H9 (cell line): Measurements from ENCODE around the gene APOA4. TPM values are rescaled to one million over a fixed set of nuclear protein-coding genes. Genes with fewer than 3 reads are reported as not detected.

Source experiments
- DNase-seq: peaks from one replicate; pipeline ENCODE4 v3.0.0-alpha.2; 2017
- H2AFZ ChIP-seq: one replicate; pipeline ENCODE4 v1.6.1; 2013; ENCODE audit warnings: mild to moderate bottlenecking, low read length, control low read depth, moderate library complexity
- H2AK5ac ChIP-seq: 2 replicates; pipeline ENCODE4 v1.6.1; 2013; ENCODE audit warnings: low read length, control low read depth, mixed read lengths; ENCODE audit not compliant: insufficient read length
- H2BK120ac ChIP-seq: one replicate; pipeline ENCODE4 v1.6.1; 2013; ENCODE audit warnings: low read depth, mild to moderate bottlenecking, low read length, control low read depth, inconsistent platforms; ENCODE audit not compliant: poor library complexity, severe bottlenecking
- H2BK12ac ChIP-seq: 2 replicates; pipeline ENCODE4 v1.6.1; 2013; ENCODE audit warnings: low read length, control low read depth, mixed read lengths, low read depth; ENCODE audit not compliant: insufficient read length
- H2BK15ac ChIP-seq: 2 replicates; pipeline ENCODE4 v1.6.1; 2013; ENCODE audit warnings: low read depth, low read length, control low read depth
- H2BK20ac ChIP-seq: one replicate; pipeline ENCODE4 v1.6.1; 2013; ENCODE audit warnings: low read depth, mild to moderate bottlenecking, low read length, control low read depth, inconsistent platforms; ENCODE audit not compliant: poor library complexity, severe bottlenecking
- H2BK5ac ChIP-seq: 2 replicates; pipeline ENCODE4 v1.6.1; 2013; ENCODE audit warnings: low read length, control low read depth, mixed read lengths; ENCODE audit not compliant: insufficient read length
- H3K14ac ChIP-seq: 2 replicates; pipeline ENCODE4 v1.6.1; 2013; ENCODE audit warnings: low read length, control low read depth; ENCODE audit not compliant: insufficient read depth
- H3K18ac ChIP-seq: 2 replicates; pipeline ENCODE4 v1.6.1; 2013; ENCODE audit warnings: low read depth, mild to moderate bottlenecking, mixed read lengths, low read length, control low read depth; ENCODE audit not compliant: insufficient read length
- H3K23ac ChIP-seq: 2 replicates; pipeline ENCODE4 v1.6.1; 2013; ENCODE audit warnings: low read length, control low read depth, mixed read lengths, low read depth; ENCODE audit not compliant: insufficient read length
- H3K23me2 ChIP-seq: 2 replicates; pipeline ENCODE4 v1.6.1; 2013; ENCODE audit warnings: low read depth, mild to moderate bottlenecking, mixed read lengths, low read length, control low read depth; ENCODE audit not compliant: insufficient read length, poor library complexity, severe bottlenecking
- H3K27ac ChIP-seq: 2 replicates; pipeline ENCODE4 v1.5.1; 2013; ENCODE audit warnings: low read length, control low read depth, mixed read lengths, low read depth; ENCODE audit not compliant: insufficient read length
- H3K27me3 ChIP-seq: 2 replicates; pipeline ENCODE4 v1.6.1; 2013; ENCODE audit warnings: low read length, control low read depth, inconsistent platforms; ENCODE audit not compliant: insufficient read depth
- H3K4ac ChIP-seq: 2 replicates; pipeline ENCODE4 v1.6.1; 2013; ENCODE audit warnings: low read depth, mild to moderate bottlenecking, control low read depth, inconsistent platforms, low read length, moderate library complexity
- H3K4me1 ChIP-seq: 2 replicates; pipeline ENCODE4 v1.6.1; 2013; ENCODE audit warnings: low read length, control low read depth, inconsistent platforms; ENCODE audit not compliant: insufficient read depth
- H3K4me2 ChIP-seq: 2 replicates; pipeline ENCODE4 v1.6.1; 2013; ENCODE audit warnings: low read length, control low read depth, mixed read lengths; ENCODE audit not compliant: insufficient read length, insufficient read depth
- H3K56ac ChIP-seq: 2 replicates; pipeline ENCODE4 v1.6.1; 2013; ENCODE audit warnings: low read depth, mild to moderate bottlenecking, mixed read lengths, low read length, control low read depth; ENCODE audit not compliant: insufficient read length
- H3K79me1 ChIP-seq: 2 replicates; pipeline ENCODE4 v1.6.1; 2013; ENCODE audit warnings: low read depth, mild to moderate bottlenecking, moderate library complexity, low read length, control low read depth, inconsistent platforms; ENCODE audit not compliant: insufficient read depth, poor library complexity, severe bottlenecking
- H3K79me2 ChIP-seq: 2 replicates; pipeline ENCODE4 v1.6.1; 2013; ENCODE audit warnings: low read length, control low read depth, inconsistent platforms; ENCODE audit not compliant: insufficient read depth
- H3K9ac ChIP-seq: 2 replicates; pipeline ENCODE4 v1.6.1; 2013; ENCODE audit warnings: low read length, control low read depth, mixed read lengths; ENCODE audit not compliant: insufficient read length; ENCODE audit errors: extremely low read depth
- H3K9me3 ChIP-seq: one replicate; pipeline ENCODE4 v1.6.1; 2013; ENCODE audit warnings: low read depth, low read length, inconsistent platforms; ENCODE audit not compliant: control insufficient read depth
- H3T11ph ChIP-seq: one replicate; pipeline ENCODE4 v1.6.1; 2013; ENCODE audit warnings: mild to moderate bottlenecking, low read length, control low read depth, inconsistent platforms
- H4K20me1 ChIP-seq: one replicate; pipeline ENCODE4 v1.6.1; 2013; ENCODE audit not compliant: control insufficient read depth, insufficient read length, insufficient read depth
- H4K5ac ChIP-seq: 2 replicates; pipeline ENCODE4 v1.6.1; 2013; ENCODE audit warnings: low read depth, mild to moderate bottlenecking, mixed read lengths, low read length, control low read depth; ENCODE audit not compliant: insufficient read length
- H4K8ac ChIP-seq: replicated peaks from 2 replicates; pipeline ENCODE4 v1.6.1; 2013; ENCODE audit warnings: low read length, control low read depth, mixed read lengths, low read depth; ENCODE audit not compliant: insufficient read length
- H4K91ac ChIP-seq: 2 replicates; pipeline ENCODE4 v1.6.1; 2013; ENCODE audit warnings: low read depth, mild to moderate bottlenecking, moderate library complexity, mixed read lengths, low read length, control low read depth; ENCODE audit not compliant: insufficient read length
- H3K27ac Mint-ChIP-seq, 3 experiments: 2 replicates in 2 of 3; 3 replicates in 1 of 3; pipeline ENCODE4 v1.8.0; 2020 to 2021; ENCODE audit warnings: mixed read lengths in 3 of 3, mild to moderate bottlenecking in 1 of 3, moderate library complexity in 1 of 3
- H3K27me3 Mint-ChIP-seq: 2 replicates; pipeline ENCODE4 v1.8.0; 2021; ENCODE audit warnings: low read depth, mild to moderate bottlenecking, moderate library complexity, mixed read lengths
- H3K36me3 Mint-ChIP-seq, 3 experiments: 2 replicates in 2 of 3; 3 replicates in 1 of 3; pipeline ENCODE4 v1.8.0; 2020 to 2021; ENCODE audit warnings: low read depth in 3 of 3, mixed read lengths in 3 of 3; ENCODE audit not compliant: insufficient read depth in 1 of 3
- H3K4me1 Mint-ChIP-seq, 2 experiments: 2 replicates each; pipeline ENCODE4 v1.8.0; 2020; ENCODE audit warnings: mixed read lengths in 2 of 2
- H3K4me3 Mint-ChIP-seq, 2 experiments: 2 replicates in 1 of 2; 3 replicates in 1 of 2; pipeline ENCODE4 v1.8.0; 2020 to 2021; ENCODE audit warnings: mild to moderate bottlenecking in 2 of 2, mixed read lengths in 2 of 2, moderate library complexity in 1 of 2
- H3K9me3 Mint-ChIP-seq, 2 experiments: 2 replicates in 1 of 2; 3 replicates in 1 of 2; pipeline ENCODE4 v1.8.0; 2020; ENCODE audit warnings: mild to moderate bottlenecking in 2 of 2, mixed read lengths in 2 of 2, moderate library complexity in 1 of 2
- CTCF ChIP-seq: fragments of 200-600 bp; sonication (generic); conservative IDR thresholded peaks from 3 replicates; pipeline ENCODE4 v1.8.0; 2021; ENCODE audit warnings: antibody characterized with exemption, mild to moderate bottlenecking
- whole genome bisulfite sequencing: extraction: QIAGEN DNeasy Blood & Tissue Kit; methylation state at CpG from one replicate; pipeline ENCODE4 v1.1.7; 2013; ENCODE audit warnings: missing lambda C conversion rate, low lambda C conversion rate, mixed read lengths; ENCODE audit not compliant: insufficient read length; ENCODE audit errors: extremely low coverage; 5-methylcytosine and 5-hydroxymethylcytosine counted together
- total RNA-seq: library from RNA; stranded (reverse); gene quantifications from 2 replicates; pipeline ENCODE4 v1.2.1, GENCODE V29; 2021

The APOA4 gene
- total RNA-seq, 1 experiment from 2014 or later, result not detected

- no peak for TF ChIP-seq CTCF
- Histone ChIP-seq H3K27me3 (no peaks in the 10 kb centered on the region), H3K4me1 (no peaks in the 10 kb centered on the region), H3K79me2 (no peaks in the 10 kb centered on the region), H3K18ac (no peak overlapping the region), H3K9ac (no peak overlapping the region), H3K4me2 (no peak overlapping the region), H3K4ac (no peak overlapping the region), H2BK120ac (no peak overlapping the region), H4K91ac (no peak overlapping the region), H3T11ph (no peak overlapping the region), H3K9me3 (no peaks in the 10 kb centered on the region), H2BK5ac (no peak overlapping the region), H3K56ac (no peak overlapping the region), H4K8ac (no peak overlapping the region), H2AK5ac (no peak overlapping the region), H4K5ac (no peak overlapping the region), H3K14ac (no peak overlapping the region), H3K79me1 (no peaks in the 10 kb centered on the region), H2AFZ (no peak overlapping the region), H2BK12ac (no peak overlapping the region), H3K23ac (no peak overlapping the region), H2BK15ac (no peak overlapping the region), H2BK20ac (no peak overlapping the region), H4K20me1 (no peaks in the 10 kb centered on the region), H3K27ac (no peak overlapping the region), H3K23me2 (no peaks in the 10 kb centered on the region)
- Mint-ChIP-seq H3K4me3 (no peak overlapping the region), H3K36me3 (peaks cover 9 to 45% (median 44%) of the 10 kb centered on the region in 3 experiments; a peak in 5 of 7 replicates), H3K27me3 (no peaks in the 10 kb centered on the region), H3K4me1 (peaks cover 14 to 15% of the 10 kb centered on the region in 2 experiments), H3K9me3 (no peaks in the 10 kb centered on the region), H3K27ac (no peak overlapping the region; a peak in 2 of 7 replicates)
- WGBS, result no CpG with 5 or more reads among the region's 9 CpGs
- DNase-seq, result no peak
Measured at GRCh38 chr11:116843661-116844060, 20.6 kb upstream of the APOA4 start.
